Caco-2 (cell line): ENCODE measurements around the gene TNFSF13B. TPM values are rescaled to one million over a fixed set of nuclear protein-coding genes. Genes with fewer than 3 reads are reported as not detected.

Source experiments
- BruUV-seq: library from RNA; stranded (reverse); fragments of 400-500 nt; replicated peaks from 2 replicates; lab custom pipeline; 2021; lab: Mats Ljungman, UMichigan
- CTCF ChIA-PET: fragments of 300-600 bp; sonication (Branson Sonifier 250); formaldehyde crosslinking; loops from one replicate; lab custom pipeline; 2022; ENCODE audit warnings: antibody characterized with exemption; lab: Charles Lee
- POLR2A ChIA-PET: fragments of 300-600 bp; sonication (Branson Sonifier 250); formaldehyde crosslinking; loops from one replicate; lab custom pipeline; 2022; ENCODE audit warnings: antibody characterized with exemption; lab: Charles Lee
- DNase-seq, 2 experiments: peaks; one replicate each; pipeline versions ENCODE4 v3.0.0 to v3.0.0-alpha.2; 2020 to 2022
- H3K27me3 ChIP-seq: replicated peaks from 2 replicates; pipeline ENCODE4 v1.6.0; 2011; ENCODE audit warnings: low read length; ENCODE audit not compliant: control insufficient read depth, insufficient read depth
- H3K36me3 ChIP-seq: 2 replicates; pipeline ENCODE4 v1.5.1; 2011; ENCODE audit warnings: low read length; ENCODE audit not compliant: control insufficient read depth, insufficient read depth
- H3K4me1 ChIP-seq: fragments of 250-450 bp; sonication (Bioruptor Pico); 2 replicates; pipeline ENCODE4 v1.5.1; 2020; ENCODE audit warnings: mild to moderate bottlenecking
- H3K4me3 ChIP-seq: 2 replicates; pipeline ENCODE4 v1.5.1; 2011; ENCODE audit warnings: low read depth, mild to moderate bottlenecking, control low read depth, low read length
- H3K9me3 ChIP-seq: fragments of 250-450 bp; sonication (Bioruptor Pico); 2 replicates; pipeline ENCODE4 v1.5.1; 2020; ENCODE audit warnings: mild to moderate bottlenecking, moderate library complexity
- H3K27ac Mint-ChIP-seq: one replicate; pipeline ENCODE4 v1.8.0; 2022; ENCODE audit warnings: mixed read lengths; ENCODE audit not compliant: unreplicated experiment
- H3K27me3 Mint-ChIP-seq: one replicate; pipeline ENCODE4 v1.8.0; 2022; ENCODE audit warnings: mixed read lengths; ENCODE audit not compliant: insufficient read depth, unreplicated experiment
- H3K36me3 Mint-ChIP-seq: one replicate; pipeline ENCODE4 v1.8.0; 2022; ENCODE audit warnings: mild to moderate bottlenecking, mixed read lengths; ENCODE audit not compliant: insufficient read depth, unreplicated experiment
- H3K4me1 Mint-ChIP-seq: one replicate; pipeline ENCODE4 v1.8.0; 2022; ENCODE audit warnings: low read depth, mixed read lengths; ENCODE audit not compliant: unreplicated experiment
- H3K4me3 Mint-ChIP-seq: one replicate; pipeline ENCODE4 v1.8.0; 2022; ENCODE audit warnings: mild to moderate bottlenecking, moderate library complexity, mixed read lengths; ENCODE audit not compliant: unreplicated experiment
- H3K9me3 Mint-ChIP-seq: one replicate; pipeline ENCODE4 v1.8.0; 2022; ENCODE audit warnings: mixed read lengths; ENCODE audit not compliant: unreplicated experiment
- intact Hi-C: fragments of 100-400 bp; cut with micrococcal nuclease; formaldehyde crosslinking; loops from one replicate; pipeline ENCODE4 v1.10.0; 2022; ENCODE audit not compliant: unreplicated experiment
- total RNA-seq: library from RNA; stranded (reverse); gene quantifications from 2 replicates; pipeline ENCODE4 v1.2.3, GENCODE V29; 2022
- TF ChIP-seq, protein P1 (sequence below), 2 experiments: fragments of 200-600 bp in 1 of 2; IDR thresholded peaks; 1 replicate in 1 of 2; 2 replicates in 1 of 2; pipeline versions ENCODE4 v1.5.1 to v1.8.0; 2011 to 2022; ENCODE audit warnings: antibody characterized with exemption in 1 of 2, control low read depth in 1 of 2, inconsistent platforms in 1 of 2, low read depth in 1 of 2, low read length in 1 of 2, mild to moderate bottlenecking in 1 of 2, moderate library complexity in 1 of 2; ENCODE audit not compliant: insufficient read depth in 1 of 2, severe bottlenecking in 1 of 2, unreplicated experiment in 1 of 2

TNFSF13B gene
- total RNA-seq, 1 experiment from 2014 or later = 0.41 TPM

DNA sequence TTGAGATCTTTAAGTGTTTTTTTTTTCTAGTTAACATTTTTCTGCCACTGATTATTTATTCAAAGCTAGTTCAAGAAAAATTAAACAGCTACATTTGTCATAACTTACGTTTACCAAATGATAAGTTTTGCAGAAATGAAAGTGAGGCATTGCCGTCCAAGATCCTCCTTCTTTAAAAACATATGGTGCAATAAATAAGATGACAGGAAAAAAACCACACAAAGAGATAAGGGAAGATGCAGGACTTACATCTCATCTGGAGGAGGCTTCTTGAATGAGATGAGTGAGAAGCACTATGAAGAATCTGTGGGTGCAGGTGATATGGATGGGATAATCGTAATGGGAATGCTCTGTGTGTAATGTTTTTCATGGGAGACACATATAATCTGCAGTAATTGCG lies 12.4 kb downstream of the TNFSF13B start:
- H3K9me3 ChIP-seq = no peaks in the 10 kb centered on the region
- ChIA-PET POLR2A (no interaction called here), CTCF (no interaction called here)
- no peaks in the 10 kb centered on the region for H3K9me3 Mint-ChIP-seq
- no peaks in the 10 kb centered on the region for H3K27me3 ChIP-seq
- H3K36me3 Mint-ChIP-seq = no peaks in the 10 kb centered on the region
- no peaks in the 10 kb centered on the region for H3K4me1 ChIP-seq
- no peak for DNase-seq
- H3K36me3 ChIP-seq = no peaks in the 10 kb centered on the region
- H3K4me1 Mint-ChIP-seq = no peaks in the 10 kb centered on the region
- intact Hi-C loops = no loop called here
- H3K4me3 Mint-ChIP-seq = no peak overlapping the region
- H3K27ac Mint-ChIP-seq = no peak overlapping the region
- TF ChIP-seq, protein P1, sequence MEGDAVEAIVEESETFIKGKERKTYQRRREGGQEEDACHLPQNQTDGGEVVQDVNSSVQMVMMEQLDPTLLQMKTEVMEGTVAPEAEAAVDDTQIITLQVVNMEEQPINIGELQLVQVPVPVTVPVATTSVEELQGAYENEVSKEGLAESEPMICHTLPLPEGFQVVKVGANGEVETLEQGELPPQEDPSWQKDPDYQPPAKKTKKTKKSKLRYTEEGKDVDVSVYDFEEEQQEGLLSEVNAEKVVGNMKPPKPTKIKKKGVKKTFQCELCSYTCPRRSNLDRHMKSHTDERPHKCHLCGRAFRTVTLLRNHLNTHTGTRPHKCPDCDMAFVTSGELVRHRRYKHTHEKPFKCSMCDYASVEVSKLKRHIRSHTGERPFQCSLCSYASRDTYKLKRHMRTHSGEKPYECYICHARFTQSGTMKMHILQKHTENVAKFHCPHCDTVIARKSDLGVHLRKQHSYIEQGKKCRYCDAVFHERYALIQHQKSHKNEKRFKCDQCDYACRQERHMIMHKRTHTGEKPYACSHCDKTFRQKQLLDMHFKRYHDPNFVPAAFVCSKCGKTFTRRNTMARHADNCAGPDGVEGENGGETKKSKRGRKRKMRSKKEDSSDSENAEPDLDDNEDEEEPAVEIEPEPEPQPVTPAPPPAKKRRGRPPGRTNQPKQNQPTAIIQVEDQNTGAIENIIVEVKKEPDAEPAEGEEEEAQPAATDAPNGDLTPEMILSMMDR (IDR thresholded peaks at IDR 0.05; ENCODE audit: insufficient read depth in 1 of 2, low read depth in 1 of 2, low read length in 1 of 2, severe bottlenecking in 1 of 2, unreplicated experiment in 1 of 2) = no peak
- no peak overlapping the region for H3K4me3 ChIP-seq
- BruUV-seq = no TSS peak
- peaks cover 13% of the 10 kb centered on the region for H3K27me3 Mint-ChIP-seq

DNA sequence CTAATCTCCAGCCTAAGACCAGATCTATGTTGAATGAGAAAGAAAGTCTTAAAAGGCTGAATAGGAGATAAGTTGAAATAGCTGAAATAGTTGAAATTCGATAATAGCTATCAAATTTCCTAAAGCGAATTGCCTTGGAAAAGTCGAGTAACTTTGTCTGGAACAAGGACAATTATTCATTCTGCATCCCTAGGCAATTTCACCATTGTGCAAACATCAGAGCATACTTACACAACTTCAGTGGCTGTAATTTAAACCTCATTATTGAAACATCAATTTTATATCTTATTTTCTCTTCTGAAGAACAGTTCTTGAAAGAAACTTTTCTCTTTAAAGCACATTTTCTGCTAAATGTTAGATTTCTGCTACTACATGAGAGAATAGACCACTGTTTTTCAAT lies 13.6 kb downstream of the TNFSF13B start:
- no peaks in the 10 kb centered on the region for H3K9me3 Mint-ChIP-seq
- ChIA-PET CTCF (no interaction called here), POLR2A (no interaction called here)
- intact Hi-C loops = no loop called here
- no peak overlapping the region for H3K27ac Mint-ChIP-seq
- H3K36me3 Mint-ChIP-seq = no peaks in the 10 kb centered on the region
- Histone ChIP-seq H3K36me3 (no peaks in the 10 kb centered on the region), H3K4me3 (no peak overlapping the region), H3K4me1 (no peaks in the 10 kb centered on the region), H3K27me3 (no peaks in the 10 kb centered on the region), H3K9me3 (no peaks in the 10 kb centered on the region)
- BruUV-seq = no TSS peak
- H3K4me1 Mint-ChIP-seq = no peaks in the 10 kb centered on the region
- peaks cover 13% of the 10 kb centered on the region for H3K27me3 Mint-ChIP-seq
- H3K4me3 Mint-ChIP-seq = no peak overlapping the region
- DNase-seq = no peak
- TF ChIP-seq, protein P1 (IDR thresholded peaks at IDR 0.05; ENCODE audit: insufficient read depth in 1 of 2, low read depth in 1 of 2, low read length in 1 of 2, severe bottlenecking in 1 of 2, unreplicated experiment in 1 of 2) = no peak

DNA sequence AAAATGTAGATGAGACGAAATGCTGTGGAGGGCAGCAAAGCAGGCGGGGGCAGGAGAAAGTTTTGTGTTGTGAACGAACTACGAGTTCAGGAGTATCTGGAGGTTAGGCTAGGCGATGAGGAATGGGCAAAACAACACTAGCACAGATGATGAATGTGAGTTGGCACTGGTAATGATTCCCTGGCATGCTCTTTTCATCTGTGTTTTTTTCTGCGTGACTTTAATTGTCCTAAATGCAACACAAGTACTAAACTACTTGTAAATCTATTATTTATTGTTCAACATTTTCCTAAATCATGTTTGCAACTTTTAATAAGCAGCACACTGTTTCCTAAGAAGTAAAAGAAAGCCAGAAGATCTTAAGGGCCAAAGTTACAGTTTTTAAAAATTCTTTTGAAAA lies 19.2 kb downstream of the TNFSF13B start:
- TF ChIP-seq, protein P1 (IDR thresholded peaks at IDR 0.05; ENCODE audit: insufficient read depth in 1 of 2, low read depth in 1 of 2, low read length in 1 of 2, severe bottlenecking in 1 of 2, unreplicated experiment in 1 of 2) = no peak
- H3K4me3 Mint-ChIP-seq = no peak overlapping the region
- intact Hi-C loops = no loop called here

More for the DNA sequence above, 19.2 kb downstream of the TNFSF13B start:
- Mint-ChIP-seq H3K9me3 (no peaks in the 10 kb centered on the region), H3K27ac (no peak overlapping the region), H3K4me1 (no peaks in the 10 kb centered on the region), H3K27me3 (peaks cover 4% of the 10 kb centered on the region), H3K36me3 (no peaks in the 10 kb centered on the region)
- no peaks in the 10 kb centered on the region for H3K27me3 ChIP-seq
- ChIA-PET CTCF (no interaction called here), POLR2A (no interaction called here)
- no peaks in the 10 kb centered on the region for H3K4me1 ChIP-seq
- no peak for DNase-seq
- no peaks in the 10 kb centered on the region for H3K9me3 ChIP-seq
- H3K4me3 ChIP-seq = no peak overlapping the region
- BruUV-seq = no TSS peak
- H3K36me3 ChIP-seq = no peaks in the 10 kb centered on the region
